K562 (cell line): ENCODE data around the gene MSH2. TPM values are rescaled to one million over a fixed set of nuclear protein-coding genes. Genes with fewer than 3 reads are reported as not detected.

ENCODE experiments used
- ATAC-seq: fragments of 200-7000 bp; cut with Tn5 transposase; 3 replicates; pipeline ENCODE4 v1.9.1; 2020; ENCODE audit warnings: moderate library complexity
- BruUV-seq: library from RNA; stranded (reverse); fragments of 400-500 nt; replicated peaks from 2 replicates; lab custom pipeline; 2021; lab: Mats Ljungman, UMichigan
- CTCF ChIA-PET: fragments of 300-600 bp; formaldehyde crosslinking; extraction: SDS; loops from one replicate; lab custom pipeline; 2021; ENCODE audit warnings: low intra/inter-chr PET ratio; lab: Yijun Ruan, JAX
- POLR2A ChIA-PET: fragments of 300-600, 350-650 bp; sonication (Branson Sonifier 250); formaldehyde crosslinking; extraction: SDS; loops from one replicate; lab custom pipeline; 2021; ENCODE audit warnings: antibody characterized with exemption, inconsistent platforms; lab: Yijun Ruan, JAX
- DNase-seq, 4 experiments: peaks; one replicate each; pipeline versions ENCODE4 v3.0.0 to v3.0.0-alpha.2; 2011 to 2018; ENCODE audit warnings: low spot score in 3 of 4, mixed read lengths in 3 of 4; ENCODE audit errors: extremely low read depth in 1 of 4
- FAIRE-seq: peaks from 2 replicates; lab custom pipeline; 2011; peaks lifted over from hg19 to GRCh38; lab: Jason Lieb, UNC
- H2AFZ ChIP-seq: 2 replicates; pipeline ENCODE4 v1.6.0; 2011; ENCODE audit warnings: low read depth, low read length, control low read depth, inconsistent platforms
- H3K27ac ChIP-seq: fragments of 200-600 bp; 3 replicates; pipeline ENCODE4 v1.8.0; 2011; ENCODE audit warnings: low read depth, mild to moderate bottlenecking, control low read depth, inconsistent platforms, low read length, moderate library complexity, mixed read lengths; ENCODE audit errors: extremely low read depth
- H3K27me3 ChIP-seq, 2 experiments: fragments of 300-600 bp in 1 of 2; 2 replicates in 1 of 2; 3 replicates in 1 of 2; pipeline versions ENCODE4 v1.6.0 to v1.8.0; 2011; ENCODE audit warnings: inconsistent platforms in 2 of 2, low read length in 2 of 2, mild to moderate bottlenecking in 1 of 2, mixed read lengths in 1 of 2, moderate library complexity in 1 of 2; ENCODE audit not compliant: control insufficient read depth in 2 of 2, insufficient read depth in 2 of 2
- H3K36me3 ChIP-seq: fragments of 300-600 bp; 3 replicates; pipeline ENCODE4 v1.8.0; 2011; ENCODE audit warnings: mild to moderate bottlenecking, low read length, inconsistent platforms; ENCODE audit not compliant: control insufficient read depth, insufficient read depth
- H3K4me1 ChIP-seq, 2 experiments: fragments of 200-600 bp in 1 of 2; replicated peaks in 1 of 2; 2 replicates in 1 of 2; 3 replicates in 1 of 2; pipeline versions ENCODE4 v1.5.1 to v1.8.0; 2011; ENCODE audit warnings: inconsistent platforms in 2 of 2, low read length in 2 of 2, mild to moderate bottlenecking in 1 of 2, mixed read lengths in 1 of 2, moderate library complexity in 1 of 2; ENCODE audit not compliant: control insufficient read depth in 2 of 2, insufficient read depth in 2 of 2
- H3K4me2 ChIP-seq: 2 replicates; pipeline ENCODE4 v1.6.1; 2011; ENCODE audit warnings: low read length, control low read depth, inconsistent platforms, mixed read lengths; ENCODE audit not compliant: insufficient read depth
- H3K4me3 ChIP-seq: fragments of 200-600 bp; sonication (generic), shearing (Covaris generic); 2 replicates; pipeline ENCODE4 v1.5.1; 2016; ENCODE audit warnings: control low read depth, inconsistent platforms
- H3K79me2 ChIP-seq: fragments of 200-600 bp; 3 replicates; pipeline ENCODE4 v1.8.0; 2011; ENCODE audit warnings: low read length, inconsistent platforms; ENCODE audit not compliant: control insufficient read depth, insufficient read depth
- H3K9ac ChIP-seq, 2 experiments: 2 replicates each; pipeline versions ENCODE4 v1.6.0 to v1.6.1; 2011; ENCODE audit warnings: low read depth in 2 of 2, low read length in 2 of 2, control low read depth in 1 of 2, inconsistent platforms in 1 of 2, mild to moderate bottlenecking in 1 of 2, mixed read lengths in 1 of 2; ENCODE audit not compliant: insufficient read depth in 1 of 2
- H3K9me1 ChIP-seq: one replicate; pipeline ENCODE4 v1.6.0; 2011; ENCODE audit warnings: inconsistent platforms, mild to moderate bottlenecking, low read length, moderate library complexity; ENCODE audit not compliant: control insufficient read depth, insufficient read depth
- H3K9me3 ChIP-seq: replicated peaks from 2 replicates; pipeline ENCODE4 v1.5.1; 2011; ENCODE audit warnings: low read depth, low read length, inconsistent platforms; ENCODE audit not compliant: control insufficient read depth, insufficient read depth
- H4K20me1 ChIP-seq: replicated peaks from 2 replicates; pipeline ENCODE4 v1.6.1; 2011; ENCODE audit warnings: low read length, inconsistent platforms, mixed read lengths; ENCODE audit not compliant: control insufficient read depth, insufficient read depth
- CHD7 ChIP-seq: fragments of 200-600 bp; sonication (generic); IDR thresholded peaks from one replicate; pipeline ENCODE4 v1.6.1; 2012; ENCODE audit warnings: mild to moderate bottlenecking, low read depth, low read length, inconsistent platforms
- DIDO1 ChIP-seq: fragments of 450-650 bp; IDR thresholded peaks from 2 replicates; pipeline ENCODE4 v1.6.1; 2016; ENCODE audit warnings: low read depth, missing biosample characterization, missing genetic modification characterization
- POLR2G ChIP-seq: fragments of 200-400 bp; formaldehyde crosslinking; IDR thresholded peaks from 2 replicates; pipeline ENCODE4 v1.6.1; 2017; ENCODE audit warnings: low read depth, mild to moderate bottlenecking, antibody characterized with exemption, low read length, moderate library complexity
- SMARCC2 ChIP-seq: fragments of 450-650 bp; IDR thresholded peaks from 2 replicates; pipeline ENCODE4 v1.6.1; 2017; ENCODE audit warnings: antibody characterized with exemption, moderate library complexity, mild to moderate bottlenecking, low read depth
- SRSF1 ChIP-seq: fragments of 200-400 bp; formaldehyde crosslinking; IDR thresholded peaks from 2 replicates; pipeline ENCODE4 v1.6.1; 2017; ENCODE audit warnings: mild to moderate bottlenecking, low read depth, low read length, moderate library complexity
- ZFP30 ChIP-seq: fragments of 250-450 bp; sonication (Bioruptor Pico); IDR thresholded peaks from 2 replicates; pipeline ENCODE4 v1.8.0; 2022; ENCODE audit warnings: moderate library complexity, mild to moderate bottlenecking, inconsistent platforms, borderline replicate concordance
- ZFP36 ChIP-seq: fragments of 150-350 bp; IDR thresholded peaks from 2 replicates; pipeline ENCODE4 v1.6.1; 2018; ENCODE audit warnings: low read length, low read depth; ENCODE audit not compliant: partially characterized antibody
- WGBS: fragments of 100-300 bp; shearing (Covaris generic); methylation state at CpG from one replicate; pipeline ENCODE4 v1.1.6; 2016; ENCODE audit warnings: low coverage, mixed read lengths; ENCODE audit not compliant: insufficient coverage; ENCODE audit errors: missing lambda C conversion rate; 5-methylcytosine and 5-hydroxymethylcytosine counted together
- in situ Hi-C: fragments of 300-500 bp; cut with MboI; formaldehyde crosslinking; loops from 4 replicates; pipeline ENCODE4 v1.15.0; 2018; ENCODE audit warnings: inconsistent platforms, mixed read lengths
- intact Hi-C: fragments of 100-400 bp; cut with micrococcal nuclease; formaldehyde crosslinking; loops from 2 replicates; pipeline ENCODE4 v1.14.2; 2022
- polyA plus RNA-seq, 8 experiments: library from polyadenylated mRNA; depleted of rRNA in 4 of 8; stranded (reverse) in 5 of 8; unstranded in 3 of 8; fragments of >200 nt; fragmentation: Nextera tagmentation in 2 of 8; fragmentation: Illumina TruSeq in 1 of 8; extraction: Ambion mirVana in 2 of 8; extraction: Trizol in 1 of 8; gene quantifications; 2 replicates each; pipeline versions ENCODE4 v1.2.1 to v1.2.3, GENCODE V29; 2011 to 2014; ENCODE audit warnings: inconsistent platforms in 1 of 8, missing spikeins in 1 of 8
- total RNA-seq, 7 experiments: library from RNA; depleted of rRNA in 6 of 7; stranded (reverse); fragments of >200 nt in 6 of 7; fragmentation: Illumina TruSeq in 2 of 7; extraction: Trizol in 2 of 7; gene quantifications; 2 replicates each; pipeline versions ENCODE4 v1.2.1 to v1.2.3, GENCODE V29; 2011 to 2021; ENCODE audit warnings: low replicate concordance in 1 of 7

The MSH2 gene
- total and polyA plus RNA-seq, 9 of the 15 experiments (the other 6 are each of a cell fraction or from before 2014, with no cell fraction given), result 51.8 to 139 (median 113) TPM

GRCh38 chr2:47528455-47528854 is 125.5 kb downstream of the MSH2 start:
- Histone ChIP-seq H2AFZ (no peak overlapping the region), H3K4me2 (no peak overlapping the region), H3K9me3 (no peaks in the 10 kb centered on the region), H3K27ac (no peak overlapping the region), H3K9me1 (no peaks in the 10 kb centered on the region), H3K9ac (no peak overlapping the region), H3K79me2 (no peaks in the 10 kb centered on the region), H3K4me3 (no peak overlapping the region), H3K27me3 (peaks cover 12 to 51% of the 10 kb centered on the region in 2 experiments; a peak in 3 of 5 replicates), H3K36me3 (no peaks in the 10 kb centered on the region), H4K20me1 (no peaks in the 10 kb centered on the region), H3K4me1 (peaks cover 2 to 4% of the 10 kb centered on the region in 2 experiments; a peak in 3 of 5 replicates)
- ChIA-PET CTCF (no interaction called here), POLR2A (interaction anchor here (0.9 to 1.1 kb wide), 2 partner anchors 17 to 20 kb away, joined by 3 to 4 read pairs; no protein-coding TSS in a partner anchor)
- BruUV-seq, result no TSS peak
- intact Hi-C loops, result no loop called here
- in situ Hi-C loops, result no loop called here
- DNase-seq (no peak), ATAC-seq (no peak), FAIRE-seq (no peak)
- 1% methylated on average over 6 of the region's 6 CpGs for WGBS
- TF ChIP-seq SMARCC2 (no peak), CHD7 (no peak), POLR2G (no peak), DIDO1 (tag) (no peak), SRSF1 (no peak), ZFP30 (CRISPR knock-in tag) (no peak), ZFP36 (no peak)
